Cardiac muscle cell (in vitro differentiated cells and primary cell): ENCODE data around the gene EFCAB11. TPM values are rescaled to one million over a fixed set of nuclear protein-coding genes. Genes with fewer than 3 reads are reported as not detected.
"Not testable (repeated sequence)": the region's sequence is repeated elsewhere in the genome, so short reads cannot be mapped to it uniquely, and the experiment has no call there.

Source experiments
- DNase-seq, 2 donors: peaks; one replicate each; pipeline versions ENCODE4 v3.0.0 to v3.0.0-alpha.2; 2010 to 2017; ENCODE audit warnings: low read depth in 1 of 2, low spot score in 1 of 2
- H3K27ac ChIP-seq: fragments of 200-600 bp; sonication (generic); 2 replicates; pipeline ENCODE4 v1.5.1; 2016
- H3K27me3 ChIP-seq: fragments of 200-600 bp; sonication (generic); 2 replicates; pipeline ENCODE4 v1.6.0; 2016; ENCODE audit warnings: control low read depth
- H3K36me3 ChIP-seq: fragments of 200-600 bp; sonication (generic); 2 replicates; pipeline ENCODE4 v1.5.1; 2016; ENCODE audit warnings: control low read depth
- H3K4me1 ChIP-seq: fragments of 200-600 bp; sonication (generic); 2 replicates; pipeline ENCODE4 v1.8.1; 2017; ENCODE audit warnings: low read depth, mild to moderate bottlenecking, mixed run types
- H3K4me3 ChIP-seq: fragments of 200-600 bp; sonication (generic); 2 replicates; pipeline ENCODE4 v1.5.1; 2016; ENCODE audit warnings: mild to moderate bottlenecking
- H3K9me3 ChIP-seq: fragments of 200-600 bp; sonication (generic); 2 replicates; pipeline ENCODE4 v1.5.1; 2017; ENCODE audit warnings: low read depth, mild to moderate bottlenecking, control low read depth
- CTCF ChIP-seq: IDR thresholded peaks from 2 replicates; pipeline ENCODE4 v1.5.1; 2012; ENCODE audit warnings: low read depth, mild to moderate bottlenecking, low read length
- polyA plus RNA-seq: library from polyadenylated mRNA; unstranded; fragments of >200 nt; fragmentation: Nextera tagmentation; extraction: Ambion mirVana; gene quantifications from 2 replicates; pipeline ENCODE4 v1.2.1, GENCODE V29; 2016
- total RNA-seq: library from RNA; depleted of rRNA; stranded (reverse); fragments of >200 nt; gene quantifications from 2 replicates; pipeline ENCODE4 v1.2.3, GENCODE V29; 2016

Gene EFCAB11
- total and polyA plus RNA-seq, 2 experiments from 2014 or later: 12.3 to 20.3 TPM

DNA sequence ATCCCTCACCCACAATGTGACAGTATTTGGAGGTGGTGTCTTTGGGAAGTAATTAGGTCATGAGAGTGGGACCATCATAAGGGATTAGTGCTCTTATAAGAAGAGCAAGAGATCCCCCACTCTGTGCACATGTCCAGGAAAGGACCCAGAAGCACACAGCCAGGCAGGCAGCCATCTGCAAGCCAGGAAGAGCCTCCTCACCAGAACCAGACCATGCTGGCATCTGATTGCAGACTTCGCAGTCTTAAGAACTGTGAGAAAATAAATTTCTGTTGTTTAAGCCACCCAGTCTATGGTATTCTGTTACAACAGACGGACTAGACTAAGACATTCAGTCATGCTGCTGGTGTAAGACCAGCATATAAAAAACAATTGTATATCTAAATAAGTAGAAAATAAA lies 69.8 kb downstream of the EFCAB11 start:
- no peak for TF ChIP-seq CTCF
- no peaks in the 10 kb centered on the region for H3K27me3 ChIP-seq
- H3K36me3 ChIP-seq: no peaks in the 10 kb centered on the region
- no peaks in the 10 kb centered on the region for H3K4me1 ChIP-seq
- no peaks in the 10 kb centered on the region for H3K9me3 ChIP-seq
- no peak overlapping the region for H3K27ac ChIP-seq
- H3K4me3 ChIP-seq: no peak overlapping the region
- DNase-seq: no peak

GRCh38 chr14:89881839-89882238 lies 72.7 kb downstream of the EFCAB11 start:
- Histone ChIP-seq H3K4me1 (no peaks in the 10 kb centered on the region), H3K27me3 (no peaks in the 10 kb centered on the region), H3K36me3 (no peaks in the 10 kb centered on the region), H3K9me3 (no peaks in the 10 kb centered on the region), H3K4me3 (no peak overlapping the region), H3K27ac (no peak overlapping the region)
- no peak for DNase-seq
- TF ChIP-seq CTCF: no peak

DNA sequence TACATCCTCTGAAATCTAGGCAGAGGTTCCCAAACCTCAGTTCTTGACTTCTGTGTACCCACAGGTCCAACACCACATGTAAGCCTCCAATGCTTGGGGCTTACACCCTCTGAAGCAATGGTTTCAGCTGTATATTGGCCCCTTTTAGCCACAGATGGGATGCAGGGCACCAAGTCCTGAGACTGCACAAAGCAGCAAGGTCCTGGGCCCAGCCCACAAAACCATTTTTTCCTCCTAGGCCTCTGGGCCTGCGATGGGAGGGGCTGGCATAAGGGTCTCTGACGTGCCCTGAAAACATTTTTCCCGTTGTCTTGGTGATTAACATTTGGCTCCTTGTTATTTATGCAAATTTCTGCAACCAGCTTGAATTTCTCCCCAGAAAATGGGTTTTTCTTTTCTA lies 80.4 kb downstream of the EFCAB11 start:
- H3K9me3 ChIP-seq, DNase-seq, H3K4me1 ChIP-seq, H3K36me3 ChIP-seq, H3K27me3 ChIP-seq, H3K4me3 ChIP-seq, H3K27ac ChIP-seq: not testable (repeated sequence)

- no peak for DNase-seq
- no peak for TF ChIP-seq CTCF
- Histone ChIP-seq H3K36me3 (no peaks in the 10 kb centered on the region), H3K27me3 (no peaks in the 10 kb centered on the region), H3K9me3 (no peaks in the 10 kb centered on the region), H3K4me3 (no peak overlapping the region), H3K4me1 (no peaks in the 10 kb centered on the region), H3K27ac (no peak overlapping the region)
Observed at GRCh38 chr14:89870316-89870715, 84.2 kb downstream of the EFCAB11 start.

DNA sequence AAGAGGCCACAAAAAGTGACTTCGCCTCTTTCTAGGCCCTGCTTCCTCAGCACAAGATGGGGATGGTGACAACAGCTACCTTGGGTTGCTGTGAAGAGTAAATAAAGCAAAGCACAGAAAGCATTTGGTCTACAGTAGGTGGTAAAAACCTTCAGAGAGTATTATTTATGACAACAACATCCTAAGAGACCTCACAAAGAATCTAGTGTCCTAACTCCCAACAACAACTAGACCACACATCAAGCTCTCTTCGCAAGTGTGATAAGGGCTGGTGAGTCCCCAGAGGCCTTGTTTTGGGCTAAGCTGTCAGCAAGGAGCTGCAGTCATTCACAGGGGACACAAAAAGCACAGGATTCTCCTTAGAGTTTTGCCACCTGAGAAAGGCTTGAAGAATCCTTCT lies 84.9 kb downstream of the EFCAB11 start:
- no peak overlapping the region for H3K27ac ChIP-seq
- no peaks in the 10 kb centered on the region for H3K9me3 ChIP-seq
- no peak for TF ChIP-seq CTCF
- no peaks in the 10 kb centered on the region for H3K4me1 ChIP-seq
- no peak for DNase-seq
- no peak overlapping the region for H3K4me3 ChIP-seq
- H3K36me3 ChIP-seq: no peaks in the 10 kb centered on the region
- H3K27me3 ChIP-seq: no peaks in the 10 kb centered on the region

GRCh38 chr14:89866458-89866857 lies 88.1 kb downstream of the EFCAB11 start:
- Histone ChIP-seq H3K9me3 (no peaks in the 10 kb centered on the region), H3K4me1 (no peaks in the 10 kb centered on the region)

More at GRCh38 chr14:89866458-89866857, 88.1 kb downstream of the EFCAB11 start:
- H3K36me3 ChIP-seq: no peaks in the 10 kb centered on the region
- TF ChIP-seq CTCF: no peak
- DNase-seq: no peak
- H3K27ac ChIP-seq: no peak overlapping the region
- H3K27me3 ChIP-seq: no peaks in the 10 kb centered on the region
- no peak overlapping the region for H3K4me3 ChIP-seq
